ENCODE measurements around the gene SLC5A11. TPM values are rescaled to one million over a fixed set of nuclear protein-coding genes. Genes with fewer than 3 reads are reported as not detected.
"Not testable (repeated sequence)": the region's sequence is repeated elsewhere in the genome, so short reads cannot be mapped to it uniquely, and the experiment has no call there.

Gene SLC5A11
- polyA plus RNA-seq, 1 experiment = not detected

DNA sequence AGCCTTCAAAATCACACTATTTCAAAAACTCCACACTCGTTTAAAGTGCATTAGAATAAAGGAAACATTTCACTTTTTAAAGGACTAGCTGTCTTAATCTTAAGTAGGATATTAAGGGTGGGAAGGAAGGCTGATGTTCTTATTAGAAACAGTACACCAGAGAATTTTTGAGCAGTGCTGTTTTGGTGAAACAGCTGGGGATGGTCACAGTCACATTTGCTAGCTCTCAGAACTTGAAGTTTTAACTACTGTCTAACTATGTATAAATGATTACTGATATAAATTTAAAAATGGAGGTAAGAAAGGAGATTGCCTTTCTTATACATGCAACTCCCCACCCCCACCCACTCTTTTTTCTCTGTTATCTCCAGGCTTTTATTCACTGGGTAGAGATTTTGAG is 38.5 kb upstream of the SLC5A11 start:
- ChIA-PET CTCF (interaction anchor here (0.6 to 1.1 kb wide), 5 partner anchors 9 to 290 kb away, joined by 3 to 7 read pairs (median 3); no protein-coding TSS in a partner anchor), POLR2A (no interaction called here)
- Histone ChIP-seq H3K27ac (ENCODE audit: low read depth, low read length) (no peak overlapping the region), H3K9me3 (ENCODE audit: control insufficient read depth, insufficient read depth, low read length) (no peaks in the 10 kb centered on the region), H3K4me3 (ENCODE audit: low read depth, low read length) (no peak overlapping the region), H3K27me3 (ENCODE audit: control insufficient read depth, insufficient read depth, low read length) (no peaks in the 10 kb centered on the region)
- no peak for DNase-seq (ENCODE audit: low read depth, low spot score)
- TF ChIP-seq, protein P1, sequence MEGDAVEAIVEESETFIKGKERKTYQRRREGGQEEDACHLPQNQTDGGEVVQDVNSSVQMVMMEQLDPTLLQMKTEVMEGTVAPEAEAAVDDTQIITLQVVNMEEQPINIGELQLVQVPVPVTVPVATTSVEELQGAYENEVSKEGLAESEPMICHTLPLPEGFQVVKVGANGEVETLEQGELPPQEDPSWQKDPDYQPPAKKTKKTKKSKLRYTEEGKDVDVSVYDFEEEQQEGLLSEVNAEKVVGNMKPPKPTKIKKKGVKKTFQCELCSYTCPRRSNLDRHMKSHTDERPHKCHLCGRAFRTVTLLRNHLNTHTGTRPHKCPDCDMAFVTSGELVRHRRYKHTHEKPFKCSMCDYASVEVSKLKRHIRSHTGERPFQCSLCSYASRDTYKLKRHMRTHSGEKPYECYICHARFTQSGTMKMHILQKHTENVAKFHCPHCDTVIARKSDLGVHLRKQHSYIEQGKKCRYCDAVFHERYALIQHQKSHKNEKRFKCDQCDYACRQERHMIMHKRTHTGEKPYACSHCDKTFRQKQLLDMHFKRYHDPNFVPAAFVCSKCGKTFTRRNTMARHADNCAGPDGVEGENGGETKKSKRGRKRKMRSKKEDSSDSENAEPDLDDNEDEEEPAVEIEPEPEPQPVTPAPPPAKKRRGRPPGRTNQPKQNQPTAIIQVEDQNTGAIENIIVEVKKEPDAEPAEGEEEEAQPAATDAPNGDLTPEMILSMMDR (IDR thresholded peaks at IDR 0.05; ENCODE audit: low read depth, low read length) = no peak

DNA sequence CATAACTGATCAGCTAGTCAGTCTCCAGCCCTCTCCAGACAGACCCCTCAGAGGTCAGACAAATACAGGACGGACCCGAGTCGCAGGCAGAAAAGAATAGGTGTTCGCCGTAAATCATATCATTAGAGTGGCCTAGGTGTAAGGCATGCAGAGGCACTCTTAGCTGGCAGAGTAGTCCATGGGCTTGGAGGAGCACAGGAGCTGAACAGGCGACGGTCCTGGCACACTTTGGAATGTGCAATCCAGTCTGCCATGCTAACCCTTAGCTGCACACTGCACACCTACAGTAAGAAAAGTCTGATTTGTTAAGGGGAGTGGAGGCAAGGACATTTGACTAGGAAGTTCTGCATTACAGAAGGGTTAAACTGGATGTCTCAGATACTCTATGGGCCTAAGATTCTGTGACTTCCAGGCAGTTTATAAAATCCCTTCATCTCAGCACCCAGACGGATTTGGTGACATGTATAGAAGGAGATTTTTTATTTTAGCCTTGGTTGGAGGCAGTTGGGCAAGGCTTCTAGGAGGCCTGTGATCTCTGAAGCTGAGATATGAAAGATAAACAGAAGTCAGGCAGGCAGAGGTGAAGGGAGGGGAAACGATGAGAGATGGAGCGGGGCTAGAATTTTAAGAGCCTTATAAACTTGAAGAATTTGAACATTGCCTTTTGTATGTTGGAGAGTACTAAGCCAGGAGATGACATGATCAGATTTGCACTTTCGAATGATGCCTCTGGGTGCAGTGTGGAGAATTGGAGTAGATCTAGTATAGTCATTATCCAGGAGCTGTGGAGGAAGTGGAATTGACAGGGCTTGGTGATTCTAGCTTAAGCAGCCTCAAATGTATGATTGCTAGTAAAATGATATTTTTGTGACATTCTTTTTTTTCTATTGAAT is 34.6 kb upstream of the SLC5A11 start:
- ChIA-PET CTCF (interaction anchor here (0.7 to 1.4 kb wide), 3 partner anchors 142 to 324 kb away, joined by 3 to 5 read pairs (median 4); no protein-coding TSS in a partner anchor), POLR2A (no interaction called here)
- Histone ChIP-seq H3K27ac (ENCODE audit: low read depth, low read length) (no peak overlapping the region), H3K9me3 (ENCODE audit: control insufficient read depth, insufficient read depth, low read length) (no peaks in the 10 kb centered on the region), H3K4me3 (ENCODE audit: low read depth, low read length) (no peak overlapping the region), H3K27me3 (ENCODE audit: control insufficient read depth, insufficient read depth, low read length) (no peaks in the 10 kb centered on the region)
- TF ChIP-seq, protein P1 (IDR thresholded peaks at IDR 0.05; ENCODE audit: low read depth, low read length) = no peak
- no peak for DNase-seq (ENCODE audit: low read depth, low spot score)

DNA sequence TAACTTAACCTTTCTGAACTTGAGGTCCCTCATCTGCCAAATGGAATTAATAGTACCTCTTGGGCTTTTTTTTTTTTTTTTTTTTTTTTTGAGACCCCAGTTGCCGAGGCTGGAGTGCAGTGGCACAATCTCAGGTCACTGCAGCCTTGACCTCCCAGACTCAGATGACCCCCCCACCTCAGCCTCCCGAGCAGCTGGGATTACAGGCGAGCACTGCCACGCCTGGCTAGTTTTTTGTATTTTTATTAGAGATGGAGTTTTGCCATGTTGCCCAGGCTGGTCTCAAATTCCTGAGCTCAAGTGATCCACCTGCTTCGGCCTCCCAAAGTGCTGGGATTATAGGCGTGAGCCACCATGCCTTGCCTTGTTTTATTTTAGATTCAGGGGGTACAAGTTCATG is 33.0 kb upstream of the SLC5A11 start:
- H3K27ac ChIP-seq (ENCODE audit: low read depth, low read length); POLR2A ChIA-PET; H3K9me3 ChIP-seq (ENCODE audit: control insufficient read depth, insufficient read depth, low read length); H3K4me3 ChIP-seq (ENCODE audit: low read depth, low read length); H3K27me3 ChIP-seq (ENCODE audit: control insufficient read depth, insufficient read depth, low read length); DNase-seq (ENCODE audit: low read depth, low spot score): not testable (repeated sequence)
- CTCF ChIA-PET = interaction anchor here (0.9 kb wide), 1 partner anchor 248 kb away, joined by 6 read pairs; no protein-coding TSS in a partner anchor

- no peak for DNase-seq (ENCODE audit: low read depth, low spot score)
- TF ChIP-seq, protein P1 (IDR thresholded peaks at IDR 0.05; ENCODE audit: low read depth, low read length) = no peak
- Histone ChIP-seq H3K4me3 (ENCODE audit: low read depth, low read length) (no peak overlapping the region), H3K27me3 (ENCODE audit: control insufficient read depth, insufficient read depth, low read length) (no peaks in the 10 kb centered on the region), H3K27ac (ENCODE audit: low read depth, low read length) (no peak overlapping the region), H3K9me3 (ENCODE audit: control insufficient read depth, insufficient read depth, low read length) (no peaks in the 10 kb centered on the region)
- ChIA-PET CTCF (interaction anchor here (1.0 to 1.6 kb wide), 2 partner anchors 20 to 298 kb away, joined by 3 to 4 read pairs; no protein-coding TSS in a partner anchor), POLR2A (no interaction called here)
Measured at GRCh38 chr16:24815021-24815420, 30.7 kb upstream of the SLC5A11 start.

DNA sequence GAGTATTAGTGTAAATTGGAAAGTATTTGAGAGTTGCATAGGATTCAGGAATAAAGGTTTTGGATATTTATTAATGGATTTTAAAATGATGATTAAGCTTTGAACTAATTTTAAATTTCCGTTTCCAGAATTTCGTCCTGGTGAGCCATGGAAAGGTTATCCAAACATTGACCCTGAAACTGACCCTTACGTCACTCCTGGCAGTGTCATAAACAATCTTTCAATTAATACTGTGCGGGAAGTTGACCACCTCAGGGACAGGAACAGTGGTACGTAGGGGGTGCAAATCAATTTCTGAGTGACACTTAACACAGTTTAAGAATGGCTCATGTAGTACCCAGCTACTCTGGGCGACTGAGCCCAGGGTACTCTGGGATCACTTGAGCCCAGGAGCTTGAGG is 29.1 kb upstream of the SLC5A11 start:
- CTCF ChIA-PET = no interaction called here
- Histone ChIP-seq H3K27me3 (ENCODE audit: control insufficient read depth, insufficient read depth, low read length) (no peaks in the 10 kb centered on the region), H3K27ac (ENCODE audit: low read depth, low read length) (no peak overlapping the region), H3K9me3 (ENCODE audit: control insufficient read depth, insufficient read depth, low read length) (no peaks in the 10 kb centered on the region), H3K4me3 (ENCODE audit: low read depth, low read length) (no peak overlapping the region)
- TF ChIP-seq, protein P1 (IDR thresholded peaks at IDR 0.05; ENCODE audit: low read depth, low read length) = no peak
- POLR2A ChIA-PET = no interaction called here
- no peak for DNase-seq (ENCODE audit: low read depth, low spot score)

All from AG04450 (cell line).